HL-60 (cell line): ENCODE data around the gene LRMDA.

Experiments used
- DNase-seq, 2 experiments: peaks; one replicate each; pipeline ENCODE4 v3.0.0-alpha.2; 2010 to 2020; ENCODE audit warnings: low read depth in 1 of 2, low spot score in 1 of 2
- H3K27ac ChIP-seq: fragments of 250-450 bp; sonication (Bioruptor Pico); replicated peaks from 2 replicates; pipeline ENCODE4 v1.5.1; 2020; ENCODE audit warnings: mild to moderate bottlenecking, moderate library complexity
- H3K27me3 ChIP-seq: fragments of 250-450 bp; sonication (Bioruptor Pico); 2 replicates; pipeline ENCODE4 v1.5.1; 2021; ENCODE audit warnings: mild to moderate bottlenecking, moderate library complexity; ENCODE audit not compliant: insufficient read depth, poor library complexity, severe bottlenecking
- H3K4me3 ChIP-seq: replicated peaks from 2 replicates; pipeline ENCODE4 v1.5.1; 2011; ENCODE audit warnings: mild to moderate bottlenecking, control low read depth, low read length; ENCODE audit not compliant: insufficient read depth
- CTCF ChIP-seq: IDR thresholded peaks from one replicate; pipeline ENCODE4 v1.5.1; 2011; ENCODE audit warnings: low read length, control low read depth, inconsistent platforms; ENCODE audit not compliant: insufficient read depth
- GABPA ChIP-seq: IDR thresholded peaks from 2 replicates; pipeline ENCODE4 v1.6.1; 2012; ENCODE audit warnings: low read depth
- POLR2AphosphoS5 ChIP-seq: IDR thresholded peaks from 2 replicates; pipeline ENCODE4 v1.6.1; 2012; ENCODE audit warnings: low read depth
- REST ChIP-seq: IDR thresholded peaks from 2 replicates; pipeline ENCODE4 v1.6.1; 2012; ENCODE audit warnings: low read depth; ENCODE audit not compliant: insufficient replicate concordance
- SPI1 ChIP-seq: IDR thresholded peaks from 2 replicates; pipeline ENCODE4 v1.6.1; 2012; ENCODE audit warnings: low read depth, mild to moderate bottlenecking, borderline replicate concordance

Gene LRMDA

GRCh38 chr10:75418712-75419111, 12.7 kb upstream of the LRMDA start:
- Histone ChIP-seq H3K27me3 (no peaks in the 10 kb centered on the region), H3K4me3 (no peak overlapping the region), H3K27ac (no peak overlapping the region)
- no peak for DNase-seq
- TF ChIP-seq CTCF (no peak), REST (no peak), SPI1 (no peak), GABPA (no peak), POLR2AphosphoS5 (no peak)

GRCh38 chr10:75422913-75423312, 8.5 kb upstream of the LRMDA start:
- Histone ChIP-seq H3K27ac (no peak overlapping the region), H3K27me3 (no peaks in the 10 kb centered on the region), H3K4me3 (no peak overlapping the region)
- DNase-seq: no peak
- TF ChIP-seq POLR2AphosphoS5 (no peak), GABPA (no peak), SPI1 (no peak), CTCF (no peak), REST (no peak)

GRCh38 chr10:75424571-75424970, 6.9 kb upstream of the LRMDA start:
- Histone ChIP-seq H3K27ac (no peak overlapping the region), H3K27me3 (no peaks in the 10 kb centered on the region)
- no peak for DNase-seq

More at GRCh38 chr10:75424571-75424970, 6.9 kb upstream of the LRMDA start:
- TF ChIP-seq POLR2AphosphoS5: no peak
- no peak for TF ChIP-seq CTCF
- no peak for TF ChIP-seq SPI1
- TF ChIP-seq REST: no peak
- TF ChIP-seq GABPA: no peak
- H3K4me3 ChIP-seq: no peak overlapping the region
